K562 (cell line): ENCODE data around the gene TCF25. TPM values are rescaled to one million over a fixed set of nuclear protein-coding genes. Genes with fewer than 3 reads are reported as not detected.

Source experiments
- ARNT ChIP-seq, 2 experiments: fragments of 450-650 bp; IDR thresholded peaks; 2 replicates each; pipeline ENCODE4 v1.6.1; 2016; ENCODE audit warnings: mild to moderate bottlenecking in 1 of 2
- BCLAF1 ChIP-seq, 2 experiments: fragments of 450-650 bp in 1 of 2; IDR thresholded peaks; 2 replicates each; pipeline ENCODE4 v1.6.1; 2011 to 2017; ENCODE audit warnings: low read depth in 2 of 2, antibody characterized with exemption in 1 of 2, borderline replicate concordance in 1 of 2, low read length in 1 of 2, mild to moderate bottlenecking in 1 of 2, mixed read lengths in 1 of 2; ENCODE audit not compliant: control insufficient read depth in 1 of 2
- CBFA2T2 ChIP-seq: fragments of 450-650 bp; conservative IDR thresholded peaks from 2 replicates; pipeline ENCODE4 v1.6.1; 2017; ENCODE audit warnings: mild to moderate bottlenecking
- ETV1 ChIP-seq: fragments of 450-650 bp; conservative IDR thresholded peaks from 2 replicates; pipeline ENCODE4 v1.6.1; 2016; ENCODE audit warnings: missing genetic modification characterization, control low read depth, low read depth, missing compliant biosample characterization
- FOXJ3 ChIP-seq: sonication (generic); formaldehyde crosslinking; IDR thresholded peaks from 2 replicates; pipeline ENCODE4 v1.4.0; 2020; ENCODE audit warnings: mild to moderate bottlenecking, missing genetic modification reagents
- FOXK2 ChIP-seq, 2 experiments: fragments of 450-650 bp; IDR thresholded peaks in 1 of 2; conservative IDR thresholded peaks in 1 of 2; 2 replicates each; pipeline ENCODE4 v1.6.1; 2016; ENCODE audit warnings: low read depth in 2 of 2, mild to moderate bottlenecking in 1 of 2
- HDAC2 ChIP-seq: fragments of 450-650 bp; IDR thresholded peaks from 2 replicates; pipeline ENCODE4 v1.6.1; 2016; ENCODE audit warnings: mild to moderate bottlenecking
- KDM4B ChIP-seq, 2 experiments: fragments of 450-650 bp in 1 of 2; sonication (generic) in 1 of 2; IDR thresholded peaks; 2 replicates each; pipeline ENCODE4 v1.6.1; 2016 to 2017; ENCODE audit warnings: borderline replicate concordance in 2 of 2, antibody characterized with exemption in 1 of 2, low read depth in 1 of 2, mild to moderate bottlenecking in 1 of 2
- KLF6 ChIP-seq: fragments of 250-450 bp; sonication (Bioruptor Pico); IDR thresholded peaks from 2 replicates; pipeline ENCODE4 v1.4.0; 2020; ENCODE audit warnings: mild to moderate bottlenecking, moderate library complexity, borderline replicate concordance
- MEF2A ChIP-seq: IDR thresholded peaks from 2 replicates; pipeline ENCODE4 v1.6.1; 2011; ENCODE audit warnings: low read depth, mild to moderate bottlenecking, low read length, moderate library complexity; ENCODE audit not compliant: control insufficient read depth
- MYBL2 ChIP-seq, 2 experiments: fragments of 450-650 bp in 1 of 2; sonication (generic) in 1 of 2; formaldehyde crosslinking in 1 of 2; IDR thresholded peaks; 2 replicates each; pipeline versions ENCODE4 v1.6.1 to v1.8.1; 2017 to 2022; ENCODE audit warnings: borderline replicate concordance in 1 of 2, inconsistent platforms in 1 of 2, low read depth in 1 of 2, mild to moderate bottlenecking in 1 of 2, missing genetic modification reagents in 1 of 2, moderate library complexity in 1 of 2
- POLR2A ChIP-seq: fragments of 450-650 bp; conservative IDR thresholded peaks from 2 replicates; pipeline ENCODE4 v1.6.1; 2016
- PTRF ChIP-seq: fragments of 450-650 bp; IDR thresholded peaks from 2 replicates; pipeline ENCODE4 v1.6.1; 2016; ENCODE audit warnings: mild to moderate bottlenecking, missing genetic modification characterization, missing compliant biosample characterization
- RHOXF2B ChIP-seq: fragments of 250-450 bp; sonication (Bioruptor Pico); conservative IDR thresholded peaks from 2 replicates; pipeline ENCODE4 v1.5.1; 2021
- SAP30 ChIP-seq: fragments of 200-600 bp; sonication (generic); IDR thresholded peaks from 2 replicates; pipeline ENCODE4 v1.6.1; 2012; ENCODE audit warnings: borderline replicate concordance, low read depth, mild to moderate bottlenecking, moderate library complexity, low read length, control low read depth, inconsistent platforms; ENCODE audit not compliant: insufficient read depth, poor library complexity, severe bottlenecking
- TGIF2 ChIP-seq: sonication (generic); formaldehyde crosslinking; IDR thresholded peaks from 2 replicates; pipeline ENCODE4 v1.8.1; 2022; ENCODE audit warnings: mild to moderate bottlenecking, missing genetic modification reagents, moderate library complexity
- THRA ChIP-seq: fragments of 450-650 bp; IDR thresholded peaks from 2 replicates; pipeline ENCODE4 v1.6.1; 2017; ENCODE audit warnings: mild to moderate bottlenecking, moderate library complexity
- ZNF174 ChIP-seq: fragments of 250-450 bp; sonication (Bioruptor Pico); IDR thresholded peaks from 2 replicates; pipeline ENCODE4 v1.4.0; 2020; ENCODE audit warnings: mild to moderate bottlenecking
- ZNF24 ChIP-seq: fragments of 450-650 bp; IDR thresholded peaks from 2 replicates; pipeline ENCODE4 v1.6.1; 2016
- ZNF398 ChIP-seq: fragments of 250-450 bp; sonication (Bioruptor Pico); IDR thresholded peaks from 2 replicates; pipeline ENCODE4 v1.8.0; 2021; ENCODE audit warnings: moderate library complexity, mild to moderate bottlenecking, inconsistent platforms
- ZNF696 ChIP-seq: fragments of 250-450 bp; sonication (Bioruptor Pico); conservative IDR thresholded peaks from 2 replicates; pipeline ENCODE4 v1.4.0; 2020; ENCODE audit warnings: mild to moderate bottlenecking, moderate library complexity
- ZNF764 ChIP-seq: fragments of 250-450 bp; sonication (Bioruptor Pico); IDR thresholded peaks from 2 replicates; pipeline ENCODE4 v1.4.0; 2020; ENCODE audit warnings: low read depth, mild to moderate bottlenecking, moderate library complexity
- polyA plus RNA-seq, 8 experiments: library from polyadenylated mRNA; depleted of rRNA in 4 of 8; stranded (reverse) in 5 of 8; unstranded in 3 of 8; fragments of >200 nt; fragmentation: Nextera tagmentation in 2 of 8; fragmentation: Illumina TruSeq in 1 of 8; extraction: Ambion mirVana in 2 of 8; extraction: Trizol in 1 of 8; gene quantifications; 2 replicates each; pipeline versions ENCODE4 v1.2.1 to v1.2.3, GENCODE V29; 2011 to 2014; ENCODE audit warnings: inconsistent platforms in 1 of 8, missing spikeins in 1 of 8
- total RNA-seq, 7 experiments: library from RNA; depleted of rRNA in 6 of 7; stranded (reverse); fragments of >200 nt in 6 of 7; fragmentation: Illumina TruSeq in 2 of 7; extraction: Trizol in 2 of 7; gene quantifications; 2 replicates each; pipeline versions ENCODE4 v1.2.1 to v1.2.3, GENCODE V29; 2011 to 2021; ENCODE audit warnings: low replicate concordance in 1 of 7

The TCF25 gene
- total and polyA plus RNA-seq, 9 of the 15 experiments (the other 6 are each of a cell fraction or from before 2014, with no cell fraction given) = 9.0 to 154 (median 83.8) TPM

GRCh38 chr16:89873972-89874689 lies 739 bp downstream of the TCF25 start (continued):
- 0 out of 2 replicates have a peak, but pooled peaks have one; percentile 14 for TF ChIP-seq CBFA2T2
- TF ChIP-seq ETV1 (tag) = no peak
- TF ChIP-seq MYBL2 (IDR thresholded peaks at IDR 0.05; ENCODE audit: low read depth) = no peak
- no peak for TF ChIP-seq MYBL2 (CRISPR knock-in tag; IDR thresholded peaks at IDR 0.05; ENCODE audit: borderline replicate concordance)
- TF ChIP-seq ZNF174 (CRISPR knock-in tag) = no peak
- TF ChIP-seq ZNF764 (CRISPR knock-in tag) = no peak
- no peak for TF ChIP-seq HDAC2
- no peak for TF ChIP-seq KLF6 (CRISPR knock-in tag)
- no peak for TF ChIP-seq ZNF696 (CRISPR knock-in tag)
- peak in 1 of 2 experiments; percentile 4; a peak in 1 of 4 replicates for TF ChIP-seq FOXK2 (conservative IDR thresholded peaks at IDR 0.05 in 1 of 2, IDR thresholded peaks at IDR 0.05 in 1 of 2; ENCODE audit: low read depth in 2 of 2)
- TF ChIP-seq ZNF24 = no peak
- TF ChIP-seq POLR2A = no peak
- TF ChIP-seq MEF2A = no peak
- TF ChIP-seq ZNF398 = no peak
- TF ChIP-seq FOXJ3 = no peak
- TF ChIP-seq PTRF (tag) = no peak
- TF ChIP-seq BCLAF1 (IDR thresholded peaks at IDR 0.05; ENCODE audit: borderline replicate concordance in 1 of 2, control insufficient read depth in 1 of 2, low read depth in 2 of 2, low read length in 1 of 2) = no peak
- TF ChIP-seq ARNT (IDR thresholded peaks at IDR 0.05) = no peak
- TF ChIP-seq RHOXF2B = no peak
- no peak for TF ChIP-seq THRA
- no peak for TF ChIP-seq KDM4B (IDR thresholded peaks at IDR 0.05; ENCODE audit: borderline replicate concordance in 2 of 2, low read depth in 1 of 2)
- no peak for TF ChIP-seq TGIF2 (CRISPR knock-in tag)
- peak; percentile 26 for TF ChIP-seq SAP30
